IMR-90 (cell line): ENCODE results near the gene ACSS2.

Experiments used
- BHLHE40 ChIP-seq: fragments of 150-350 bp; IDR thresholded peaks from 2 replicates; pipeline ENCODE4 v1.6.1; 2016; ENCODE audit warnings: mild to moderate bottlenecking, low read depth, low read length
- CEBPB ChIP-seq: IDR thresholded peaks from 2 replicates; pipeline ENCODE4 v1.6.1; 2012; ENCODE audit warnings: low read depth, low read length, improper control_type of control experiment
- MAFK ChIP-seq: IDR thresholded peaks from 2 replicates; pipeline ENCODE4 v1.6.1; 2012; ENCODE audit warnings: low read depth, low read length, improper control_type of control experiment
- MXI1 ChIP-seq: IDR thresholded peaks from 2 replicates; pipeline ENCODE4 v1.6.1; 2012; ENCODE audit warnings: low read depth, mild to moderate bottlenecking, low read length, moderate library complexity, borderline replicate concordance
- NFE2L2 ChIP-seq: fragments of 150-350 bp; IDR thresholded peaks from 2 replicates; pipeline ENCODE4 v1.6.1; 2016; ENCODE audit warnings: low read depth, mild to moderate bottlenecking, low read length
- POLR2A ChIP-seq: IDR thresholded peaks from 2 replicates; pipeline ENCODE4 v1.6.1; 2012; ENCODE audit warnings: mild to moderate bottlenecking, low read depth, low read length
- RAD21 ChIP-seq: IDR thresholded peaks from 2 replicates; pipeline ENCODE4 v1.6.1; 2012; ENCODE audit warnings: low read length, improper control_type of control experiment
- RFX5 ChIP-seq: IDR thresholded peaks from 2 replicates; pipeline ENCODE4 v1.8.0; 2012; ENCODE audit warnings: low read depth, mild to moderate bottlenecking, low read length, moderate library complexity
- SMC3 ChIP-seq: fragments of 150-350 bp; IDR thresholded peaks from 2 replicates; pipeline ENCODE4 v1.6.1; 2016; ENCODE audit warnings: low read depth, mild to moderate bottlenecking, antibody characterized with exemption, low read length, moderate library complexity
- TF ChIP-seq, protein P1 (sequence below): fragments of 150-350 bp; IDR thresholded peaks from 2 replicates; pipeline ENCODE4 v1.6.1; 2017; ENCODE audit warnings: mild to moderate bottlenecking, antibody characterized with exemption, low read length, low read depth
- TF ChIP-seq, protein P2 (sequence below): conservative IDR thresholded peaks from 2 replicates; pipeline ENCODE4 v1.5.1; 2012; ENCODE audit warnings: mild to moderate bottlenecking, low read depth, low read length, improper control_type of control experiment
- TF ChIP-seq, protein P3 (sequence below): fragments of 150-350 bp; IDR thresholded peaks from 2 replicates; pipeline ENCODE4 v1.6.1; 2016; ENCODE audit warnings: low read depth, mild to moderate bottlenecking, low read length, moderate library complexity, borderline replicate concordance

DNA sequence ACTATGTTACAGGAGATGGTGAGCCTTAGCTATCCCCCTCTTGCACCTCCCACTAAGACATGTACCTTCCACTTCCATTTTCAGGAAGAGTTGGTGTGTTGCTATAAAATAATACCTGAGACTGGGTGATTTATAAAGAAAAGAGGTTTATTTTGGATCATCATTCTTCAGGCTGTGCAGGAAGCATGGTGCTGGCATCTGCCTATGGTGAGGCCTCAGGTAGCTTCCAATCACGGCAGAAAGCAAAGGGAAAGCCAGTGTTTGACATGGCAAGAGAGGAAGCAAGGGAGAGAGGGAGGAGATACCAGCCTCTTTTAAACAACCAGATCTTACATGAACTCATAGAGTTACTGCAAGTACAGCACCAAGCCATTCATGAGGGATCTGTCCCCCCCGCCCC, 47.0 kb downstream of the ACSS2 start:
- TF ChIP-seq, protein P1, sequence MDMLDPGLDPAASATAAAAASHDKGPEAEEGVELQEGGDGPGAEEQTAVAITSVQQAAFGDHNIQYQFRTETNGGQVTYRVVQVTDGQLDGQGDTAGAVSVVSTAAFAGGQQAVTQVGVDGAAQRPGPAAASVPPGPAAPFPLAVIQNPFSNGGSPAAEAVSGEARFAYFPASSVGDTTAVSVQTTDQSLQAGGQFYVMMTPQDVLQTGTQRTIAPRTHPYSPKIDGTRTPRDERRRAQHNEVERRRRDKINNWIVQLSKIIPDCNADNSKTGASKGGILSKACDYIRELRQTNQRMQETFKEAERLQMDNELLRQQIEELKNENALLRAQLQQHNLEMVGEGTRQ: no peak
- TF ChIP-seq RAD21: no peak
- no peak for TF ChIP-seq RFX5
- TF ChIP-seq, protein P2, sequence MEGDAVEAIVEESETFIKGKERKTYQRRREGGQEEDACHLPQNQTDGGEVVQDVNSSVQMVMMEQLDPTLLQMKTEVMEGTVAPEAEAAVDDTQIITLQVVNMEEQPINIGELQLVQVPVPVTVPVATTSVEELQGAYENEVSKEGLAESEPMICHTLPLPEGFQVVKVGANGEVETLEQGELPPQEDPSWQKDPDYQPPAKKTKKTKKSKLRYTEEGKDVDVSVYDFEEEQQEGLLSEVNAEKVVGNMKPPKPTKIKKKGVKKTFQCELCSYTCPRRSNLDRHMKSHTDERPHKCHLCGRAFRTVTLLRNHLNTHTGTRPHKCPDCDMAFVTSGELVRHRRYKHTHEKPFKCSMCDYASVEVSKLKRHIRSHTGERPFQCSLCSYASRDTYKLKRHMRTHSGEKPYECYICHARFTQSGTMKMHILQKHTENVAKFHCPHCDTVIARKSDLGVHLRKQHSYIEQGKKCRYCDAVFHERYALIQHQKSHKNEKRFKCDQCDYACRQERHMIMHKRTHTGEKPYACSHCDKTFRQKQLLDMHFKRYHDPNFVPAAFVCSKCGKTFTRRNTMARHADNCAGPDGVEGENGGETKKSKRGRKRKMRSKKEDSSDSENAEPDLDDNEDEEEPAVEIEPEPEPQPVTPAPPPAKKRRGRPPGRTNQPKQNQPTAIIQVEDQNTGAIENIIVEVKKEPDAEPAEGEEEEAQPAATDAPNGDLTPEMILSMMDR: no peak
- no peak for TF ChIP-seq NFE2L2
- TF ChIP-seq, protein P3, sequence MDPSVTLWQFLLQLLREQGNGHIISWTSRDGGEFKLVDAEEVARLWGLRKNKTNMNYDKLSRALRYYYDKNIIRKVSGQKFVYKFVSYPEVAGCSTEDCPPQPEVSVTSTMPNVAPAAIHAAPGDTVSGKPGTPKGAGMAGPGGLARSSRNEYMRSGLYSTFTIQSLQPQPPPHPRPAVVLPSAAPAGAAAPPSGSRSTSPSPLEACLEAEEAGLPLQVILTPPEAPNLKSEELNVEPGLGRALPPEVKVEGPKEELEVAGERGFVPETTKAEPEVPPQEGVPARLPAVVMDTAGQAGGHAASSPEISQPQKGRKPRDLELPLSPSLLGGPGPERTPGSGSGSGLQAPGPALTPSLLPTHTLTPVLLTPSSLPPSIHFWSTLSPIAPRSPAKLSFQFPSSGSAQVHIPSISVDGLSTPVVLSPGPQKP: no peak
- TF ChIP-seq MAFK: no peak
- no peak for TF ChIP-seq POLR2A
- TF ChIP-seq CEBPB: no peak
- TF ChIP-seq SMC3: no peak
- TF ChIP-seq MXI1: no peak
- TF ChIP-seq BHLHE40: no peak
